Peyer's patch (tissue), 4 donors: ENCODE data around the gene FAM151A. TPM values are rescaled to one million over a fixed set of nuclear protein-coding genes. Genes with fewer than 3 reads are reported as not detected.

ENCODE experiments used
- DNase-seq, 3 donors: peaks; one replicate each; pipeline ENCODE4 v3.0.0-alpha.2; 2017 to 2019
- H3K27ac ChIP-seq, 4 donors: fragments of 200-600 bp; sonication (generic); one replicate each; pipeline ENCODE4 v1.5.1; 2016 to 2019
- H3K27me3 ChIP-seq, 2 donors: fragments of 200-600 bp; sonication (generic); one replicate each; pipeline ENCODE4 v1.5.1; 2019
- H3K36me3 ChIP-seq, 3 donors: fragments of 200-600 bp; sonication (generic); one replicate each; pipeline ENCODE4 v1.5.1; 2016 to 2019
- H3K4me1 ChIP-seq, 4 donors: fragments of 200-600 bp; sonication (generic); one replicate each; pipeline ENCODE4 v1.5.1; 2016 to 2019
- H3K4me3 ChIP-seq, 4 donors: fragments of 200-600 bp; sonication (generic); 1 replicate in 3 of 4; 2 replicates in 1 of 4; pipeline ENCODE4 v1.5.1; 2016 to 2019; ENCODE audit warnings: mild to moderate bottlenecking in 1 of 4
- H3K9me3 ChIP-seq, 4 donors: fragments of 200-600 bp; sonication (generic); one replicate each; pipeline ENCODE4 v1.5.1; 2016 to 2019; ENCODE audit warnings: mild to moderate bottlenecking in 1 of 4
- POLR2A ChIP-seq, 2 donors: fragments of 450-650 bp; IDR thresholded peaks; one replicate each; pipeline ENCODE4 v1.5.1; 2017; ENCODE audit warnings: antibody characterized with exemption in 2 of 2, mild to moderate bottlenecking in 2 of 2, moderate library complexity in 2 of 2
- total RNA-seq, 4 donors: library from RNA; depleted of rRNA; stranded (reverse); fragments of >200 nt; gene quantifications; one replicate each; pipeline ENCODE4 v1.1.0, GENCODE V29; 2016
- TF ChIP-seq, protein P1 (sequence below), 6 experiments: fragments of 450-650 bp in 4 of 6; fragments of 200-600 bp in 2 of 6; sonication (generic) in 1 of 6; IDR thresholded peaks; one replicate each; pipeline ENCODE4 v1.5.1; 2017 to 2019; ENCODE audit warnings: antibody characterized with exemption in 6 of 6, mild to moderate bottlenecking in 3 of 6, moderate library complexity in 1 of 6

FAM151A gene
- total RNA-seq, 4 donors from 2014 or later: 15.7 to 1,128 (median 174) TPM

DNA sequence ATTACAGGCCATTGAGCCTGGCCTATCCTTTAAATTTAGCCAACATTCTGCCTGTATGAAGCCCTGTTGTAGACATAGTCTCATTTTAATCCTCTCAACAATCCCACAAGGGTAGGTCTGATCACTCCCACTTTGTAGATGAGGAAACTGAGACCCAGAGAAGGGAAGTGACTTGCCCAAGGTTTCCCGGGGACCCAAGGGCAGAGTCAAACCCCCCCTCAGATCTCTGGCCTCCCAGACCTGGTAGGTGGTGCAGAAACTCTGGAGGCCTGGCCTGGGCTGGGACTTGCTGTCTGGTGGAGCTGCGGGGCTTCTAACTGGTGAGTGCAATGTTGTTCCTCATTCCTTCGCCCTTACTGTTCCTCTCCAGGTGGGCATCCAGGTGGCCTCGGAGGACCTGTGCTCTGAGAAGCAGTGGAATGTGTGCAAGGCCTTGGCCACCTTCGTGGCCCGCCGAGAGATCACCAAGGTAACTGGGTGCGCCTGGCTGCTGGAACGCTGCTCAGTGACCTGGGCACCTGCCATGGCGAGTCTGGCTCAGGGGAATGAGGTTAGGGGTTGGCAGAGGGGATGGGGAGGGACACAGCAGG, 29.7 kb downstream of the FAM151A start:
- no peak for DNase-seq
- peaks cover 0 to 66% (median 0%) of the 10 kb centered on the region in 3 donors for H3K36me3 ChIP-seq
- no peaks in the 10 kb centered on the region for H3K9me3 ChIP-seq
- TF ChIP-seq POLR2A (IDR thresholded peaks at IDR 0.05): no peak
- TF ChIP-seq, protein P1, sequence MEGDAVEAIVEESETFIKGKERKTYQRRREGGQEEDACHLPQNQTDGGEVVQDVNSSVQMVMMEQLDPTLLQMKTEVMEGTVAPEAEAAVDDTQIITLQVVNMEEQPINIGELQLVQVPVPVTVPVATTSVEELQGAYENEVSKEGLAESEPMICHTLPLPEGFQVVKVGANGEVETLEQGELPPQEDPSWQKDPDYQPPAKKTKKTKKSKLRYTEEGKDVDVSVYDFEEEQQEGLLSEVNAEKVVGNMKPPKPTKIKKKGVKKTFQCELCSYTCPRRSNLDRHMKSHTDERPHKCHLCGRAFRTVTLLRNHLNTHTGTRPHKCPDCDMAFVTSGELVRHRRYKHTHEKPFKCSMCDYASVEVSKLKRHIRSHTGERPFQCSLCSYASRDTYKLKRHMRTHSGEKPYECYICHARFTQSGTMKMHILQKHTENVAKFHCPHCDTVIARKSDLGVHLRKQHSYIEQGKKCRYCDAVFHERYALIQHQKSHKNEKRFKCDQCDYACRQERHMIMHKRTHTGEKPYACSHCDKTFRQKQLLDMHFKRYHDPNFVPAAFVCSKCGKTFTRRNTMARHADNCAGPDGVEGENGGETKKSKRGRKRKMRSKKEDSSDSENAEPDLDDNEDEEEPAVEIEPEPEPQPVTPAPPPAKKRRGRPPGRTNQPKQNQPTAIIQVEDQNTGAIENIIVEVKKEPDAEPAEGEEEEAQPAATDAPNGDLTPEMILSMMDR (IDR thresholded peaks at IDR 0.05): no peak
- H3K4me1 ChIP-seq: no peaks in the 10 kb centered on the region
- H3K4me3 ChIP-seq: no peak overlapping the region
- no peaks in the 10 kb centered on the region for H3K27me3 ChIP-seq
- no peak overlapping the region for H3K27ac ChIP-seq

DNA sequence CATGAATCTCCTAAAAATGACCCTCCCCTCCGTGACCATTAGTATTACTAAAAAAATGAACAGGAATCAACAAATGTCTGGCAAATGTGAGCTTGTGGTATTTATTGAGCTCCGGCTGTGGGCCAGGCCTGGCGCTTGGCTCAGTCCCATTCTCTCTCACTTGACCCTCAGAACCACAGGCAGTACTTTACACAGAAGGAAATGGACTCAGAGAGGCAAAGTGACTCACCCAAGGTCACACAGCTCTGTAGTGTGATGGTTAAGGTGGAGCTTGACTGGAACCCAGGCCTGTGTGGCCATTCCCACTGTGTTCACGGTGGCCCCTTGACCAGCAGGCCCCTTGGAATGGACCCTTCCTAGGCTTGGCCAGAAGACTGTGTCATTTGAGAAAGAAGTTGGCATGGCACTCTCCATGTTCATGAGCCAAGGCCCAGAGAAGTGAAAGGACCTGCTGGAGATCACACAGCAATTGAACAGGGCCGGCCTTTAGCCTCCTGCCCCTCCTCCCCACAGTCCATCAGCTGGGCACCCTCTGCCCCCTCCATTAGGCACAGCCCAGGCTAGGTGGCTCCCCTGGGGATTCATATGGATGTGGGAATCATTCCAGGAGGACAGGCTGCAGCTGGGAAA, 32.1 kb downstream of the FAM151A start:
- Histone ChIP-seq H3K4me1 (no peaks in the 10 kb centered on the region), H3K36me3 (peaks cover 0 to 62% (median 0%) of the 10 kb centered on the region in 3 donors), H3K27me3 (no peaks in the 10 kb centered on the region), H3K9me3 (no peaks in the 10 kb centered on the region), H3K27ac (no peak overlapping the region), H3K4me3 (no peak overlapping the region)
- no peak for DNase-seq
- no peak for TF ChIP-seq POLR2A (IDR thresholded peaks at IDR 0.05)
- TF ChIP-seq, protein P1 (IDR thresholded peaks at IDR 0.05): no peak

DNA sequence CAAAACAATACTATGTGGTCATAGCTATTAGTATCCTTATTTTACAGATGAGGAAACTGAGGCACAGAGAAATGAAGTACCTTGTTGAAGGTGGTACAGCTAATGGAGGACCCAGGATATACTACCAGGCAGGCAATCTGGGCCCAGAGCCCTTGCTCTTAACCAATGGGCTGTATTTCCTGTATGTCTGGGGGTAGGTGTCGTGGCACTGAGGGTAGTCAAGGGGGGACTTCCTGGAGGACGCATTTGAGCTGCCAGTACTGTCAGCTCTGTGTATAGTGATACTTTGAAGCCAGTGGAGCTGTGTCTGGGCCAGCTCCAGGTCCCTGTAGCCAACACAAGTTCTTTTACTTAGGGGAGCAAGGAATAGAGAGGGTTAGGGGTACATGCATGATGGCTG, 34.9 kb downstream of the FAM151A start:
- Histone ChIP-seq H3K27me3 (no peaks in the 10 kb centered on the region), H3K36me3 (peaks cover 0 to 49% (median 0%) of the 10 kb centered on the region in 3 donors), H3K4me3 (no peak overlapping the region), H3K27ac (no peak overlapping the region), H3K4me1 (no peaks in the 10 kb centered on the region), H3K9me3 (no peaks in the 10 kb centered on the region)
- DNase-seq: no peak
- no peak for TF ChIP-seq POLR2A (IDR thresholded peaks at IDR 0.05)
- TF ChIP-seq, protein P1 (IDR thresholded peaks at IDR 0.05): no peak

DNA sequence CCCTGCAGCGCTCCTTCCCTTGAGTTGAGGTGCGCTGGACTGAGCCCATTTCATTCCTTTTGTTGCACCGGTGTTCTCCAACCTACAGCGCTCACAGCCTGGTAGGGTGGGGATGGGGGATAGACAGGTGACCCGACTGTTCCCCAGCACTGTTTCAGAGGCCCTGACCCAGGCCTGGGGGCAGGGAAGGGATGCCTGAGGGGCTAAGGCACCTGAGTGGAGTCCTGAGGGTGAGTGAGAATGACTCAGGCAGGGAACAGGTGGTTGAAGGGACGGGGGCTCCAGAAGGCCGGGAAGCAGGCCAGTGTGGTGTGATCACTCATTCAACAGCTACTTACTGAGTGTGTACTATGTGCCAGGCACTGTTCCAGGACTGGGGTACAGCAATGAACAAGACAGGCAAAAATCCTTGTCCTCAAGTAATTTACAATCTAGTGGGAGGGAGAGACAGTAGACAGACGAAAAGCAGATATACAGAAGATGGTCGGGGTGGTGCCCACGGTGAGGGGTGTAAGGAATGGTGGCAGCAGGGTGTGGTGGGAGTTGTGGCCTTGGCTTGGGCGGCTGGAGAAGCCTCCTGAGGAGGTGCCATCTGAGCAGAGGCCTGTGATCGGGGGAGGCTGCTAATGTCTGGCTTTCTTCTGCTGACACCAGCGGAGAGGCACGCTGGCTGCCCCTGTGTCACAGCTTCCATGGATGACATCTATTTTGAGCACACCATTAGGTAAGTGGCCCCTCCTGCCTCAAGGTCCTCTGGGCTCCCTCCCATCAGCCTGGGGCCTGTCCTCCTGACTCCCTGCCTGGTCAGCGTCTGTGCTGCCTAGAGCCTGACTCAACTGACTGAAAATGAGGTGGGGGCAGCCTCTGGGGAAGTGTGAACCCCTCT, 37.9 kb downstream of the FAM151A start:
- H3K36me3 ChIP-seq: peaks cover 0 to 41% (median 0%) of the 10 kb centered on the region in 3 donors
- peaks cover 0 to 9% (median 0%) of the 10 kb centered on the region in 4 donors for H3K4me1 ChIP-seq
- no peak for DNase-seq
- no peaks in the 10 kb centered on the region for H3K9me3 ChIP-seq
- TF ChIP-seq, protein P1 (IDR thresholded peaks at IDR 0.05): no peak
- TF ChIP-seq POLR2A (IDR thresholded peaks at IDR 0.05): no peak
- no peak overlapping the region for H3K4me3 ChIP-seq
- H3K27me3 ChIP-seq: no peaks in the 10 kb centered on the region
- no peak overlapping the region for H3K27ac ChIP-seq

DNA sequence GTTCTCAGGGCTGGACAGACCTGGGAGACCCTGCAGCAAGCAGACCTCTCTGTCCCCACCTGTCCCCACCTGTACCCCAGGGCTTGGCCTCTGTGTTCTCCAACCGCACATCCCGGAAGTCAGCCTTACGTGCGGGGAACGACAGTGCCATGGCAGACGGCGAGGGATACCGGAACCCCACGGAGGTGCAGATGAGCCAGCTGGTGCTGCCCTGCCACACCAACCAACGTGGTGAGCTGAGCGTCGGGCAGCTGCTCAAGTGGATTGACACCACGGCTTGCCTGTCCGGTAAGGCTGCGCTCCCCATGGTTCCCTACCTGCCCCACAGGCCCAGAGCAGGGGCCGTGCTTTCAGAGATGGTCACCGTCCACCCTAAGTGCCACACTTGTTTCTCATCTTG, 38.8 kb downstream of the FAM151A start:
- Histone ChIP-seq H3K9me3 (no peaks in the 10 kb centered on the region), H3K4me3 (no peak overlapping the region), H3K27me3 (no peaks in the 10 kb centered on the region), H3K36me3 (peaks cover 0 to 39% (median 0%) of the 10 kb centered on the region in 3 donors), H3K4me1 (peaks cover 0 to 17% (median 0%) of the 10 kb centered on the region in 4 donors), H3K27ac (no peak overlapping the region)
- no peak for DNase-seq
- TF ChIP-seq POLR2A (IDR thresholded peaks at IDR 0.05): no peak
- TF ChIP-seq, protein P1 (IDR thresholded peaks at IDR 0.05): no peak
